SKM-1 (cell line): ENCODE measurements around the gene USP53.
"Not testable (repeated sequence)": the region's sequence is repeated elsewhere in the genome, so short reads cannot be mapped to it uniquely, and the experiment has no call there.

Source experiments
- DNase-seq: peaks from one replicate; lab custom pipeline; 2025; ENCODE audit not compliant: unreplicated experiment; lab: John Stamatoyannopoulos, UW

Gene USP53

DNA sequence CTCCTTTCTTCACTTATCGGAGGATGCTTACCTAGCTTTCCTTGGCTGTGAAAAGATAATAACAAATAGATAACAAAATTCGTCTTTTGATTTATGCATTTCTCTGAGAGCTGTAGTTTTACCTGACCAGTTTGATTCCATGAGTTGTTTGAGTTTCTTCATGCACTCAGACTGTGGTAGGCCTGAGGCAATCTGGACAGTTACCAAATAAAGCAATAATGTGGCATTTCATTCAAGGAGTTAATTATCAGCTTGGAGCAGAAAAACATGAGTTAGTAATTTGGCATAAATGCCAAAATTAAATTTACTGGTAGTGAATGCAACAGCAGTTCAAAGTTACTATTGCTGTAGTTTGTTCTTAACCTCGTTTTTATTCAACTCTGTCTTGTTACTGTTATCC lies 56.0 kb downstream of the USP53 start:
- DNase-seq = no peak

DNA sequence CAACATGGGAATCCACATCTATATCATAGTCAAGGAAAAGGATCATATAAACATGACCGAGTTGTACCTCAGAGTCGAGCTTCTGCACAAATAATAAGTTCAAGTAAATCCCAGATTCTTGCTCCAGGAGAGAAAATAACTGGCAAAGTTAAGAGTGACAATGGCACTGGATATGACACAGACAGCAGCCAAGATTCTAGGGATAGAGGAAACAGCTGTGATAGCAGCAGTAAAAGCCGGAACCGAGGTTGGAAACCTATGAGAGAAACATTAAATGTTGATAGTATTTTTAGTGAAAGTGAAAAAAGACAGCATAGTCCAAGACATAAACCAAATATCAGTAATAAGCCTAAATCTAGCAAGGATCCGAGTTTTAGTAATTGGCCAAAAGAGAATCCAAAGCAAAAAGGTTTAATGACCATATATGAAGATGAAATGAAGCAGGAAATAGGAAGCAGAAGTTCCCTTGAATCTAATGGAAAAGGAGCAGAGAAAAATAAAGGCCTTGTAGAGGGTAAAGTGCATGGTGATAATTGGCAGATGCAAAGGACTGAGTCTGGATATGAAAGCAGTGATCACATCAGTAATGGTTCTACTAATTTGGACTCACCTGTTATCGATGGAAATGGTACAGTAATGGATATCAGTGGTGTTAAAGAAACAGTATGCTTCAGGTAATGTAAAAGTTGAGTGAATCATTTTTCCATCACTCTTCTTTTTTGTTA lies 59.0 kb downstream of the USP53 start:
- no peak for DNase-seq

DNA sequence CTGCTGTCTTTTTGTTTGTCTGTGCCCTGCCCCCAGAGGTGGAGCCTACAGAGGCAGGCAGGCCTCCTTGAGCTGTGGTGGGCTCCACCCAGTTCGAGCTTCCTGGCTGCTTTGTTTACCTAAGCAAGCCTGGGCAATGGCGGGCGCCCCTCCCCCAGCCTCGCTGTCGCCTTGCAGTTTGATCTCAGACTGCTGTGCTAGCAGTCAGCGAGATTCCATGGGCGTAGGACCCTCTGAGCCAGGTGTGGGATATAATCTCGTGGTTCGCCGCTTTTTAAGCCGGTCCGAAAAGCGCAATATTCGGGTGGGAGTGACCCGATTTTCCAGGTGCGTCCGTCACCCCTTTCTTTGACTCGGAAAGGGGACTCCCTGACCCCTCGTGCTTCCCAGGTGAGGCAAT lies 67.0 kb downstream of the USP53 start:
- not testable (repeated sequence) for DNase-seq

GRCh38 chr4:119279945-119280344 lies 67.4 kb downstream of the USP53 start:
- DNase-seq = not testable (repeated sequence)

GRCh38 chr4:119281393-119281792 lies 68.9 kb downstream of the USP53 start:
- no peak for DNase-seq

DNA sequence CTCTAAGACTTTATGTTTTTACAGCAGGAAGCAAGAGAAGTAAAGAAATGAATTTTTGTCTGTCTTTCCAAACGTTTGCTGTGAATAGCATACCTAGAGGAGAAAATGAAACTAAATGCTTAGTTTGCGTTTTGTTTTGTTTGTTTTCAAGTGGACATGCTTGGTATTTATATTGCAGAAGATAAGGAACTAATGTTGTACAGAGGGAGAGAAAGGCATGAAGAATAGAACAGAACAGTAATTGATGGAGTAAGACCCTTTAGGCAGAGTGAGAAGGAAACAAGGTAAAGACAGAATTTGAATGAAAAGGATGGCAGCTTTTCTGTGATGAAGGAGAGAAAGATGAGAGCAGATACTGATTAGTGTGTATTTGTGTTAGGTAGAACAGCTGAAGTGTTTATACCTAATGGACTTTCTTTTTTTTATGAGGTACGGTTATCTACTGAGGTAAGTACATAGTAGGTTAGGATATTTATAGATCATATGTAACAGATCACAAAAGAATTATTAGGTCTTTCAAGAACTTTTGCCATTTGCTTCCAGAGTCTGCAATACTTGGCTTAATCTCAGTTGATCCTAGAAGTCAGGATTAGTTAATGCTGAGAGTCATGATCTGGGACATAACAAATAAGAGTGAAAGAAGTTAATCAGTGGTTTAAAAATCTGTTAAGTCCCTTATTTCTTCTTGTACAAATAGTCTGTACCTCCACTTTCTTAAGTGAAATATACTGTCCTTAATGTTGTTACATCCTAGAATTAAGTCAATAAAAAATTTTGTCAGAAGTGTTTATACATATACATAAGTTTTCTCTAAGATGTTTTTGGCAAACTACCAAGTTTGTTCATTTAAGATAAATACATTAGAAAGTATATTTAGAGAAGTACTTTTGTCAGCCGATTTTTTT lies 72.6 kb downstream of the USP53 start:
- no peak for DNase-seq

DNA sequence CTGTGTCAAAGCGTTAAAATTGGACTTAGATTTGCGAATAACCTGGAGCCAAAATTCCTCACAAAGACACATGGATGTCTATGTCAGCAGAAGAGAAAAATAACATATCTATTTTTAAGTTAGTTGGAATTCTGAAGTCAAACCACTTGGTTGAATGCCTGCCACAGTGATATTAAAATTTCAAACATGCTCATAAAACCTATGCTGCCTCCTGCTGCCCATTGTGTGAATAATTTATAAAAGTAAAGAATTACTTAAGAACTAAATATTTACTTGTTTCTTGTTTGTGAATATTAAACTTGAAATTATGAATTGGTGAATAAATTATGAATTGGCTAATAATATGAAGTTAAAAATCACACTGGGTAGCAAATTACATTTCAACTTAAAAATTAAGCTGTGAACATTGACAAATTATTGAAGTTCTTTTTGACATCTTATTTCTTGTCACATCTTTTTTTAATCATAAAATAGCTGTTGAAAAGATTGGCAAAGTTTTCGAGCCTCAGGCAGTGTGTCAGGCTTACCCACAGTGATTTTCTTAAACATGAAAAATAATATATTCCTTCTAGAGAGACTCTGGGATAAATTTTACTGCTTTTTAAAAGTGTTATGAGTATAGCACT lies 74.0 kb downstream of the USP53 start:
- DNase-seq = no peak

GRCh38 chr4:119289313-119289712 lies 76.8 kb downstream of the USP53 start:
- no peak for DNase-seq

DNA sequence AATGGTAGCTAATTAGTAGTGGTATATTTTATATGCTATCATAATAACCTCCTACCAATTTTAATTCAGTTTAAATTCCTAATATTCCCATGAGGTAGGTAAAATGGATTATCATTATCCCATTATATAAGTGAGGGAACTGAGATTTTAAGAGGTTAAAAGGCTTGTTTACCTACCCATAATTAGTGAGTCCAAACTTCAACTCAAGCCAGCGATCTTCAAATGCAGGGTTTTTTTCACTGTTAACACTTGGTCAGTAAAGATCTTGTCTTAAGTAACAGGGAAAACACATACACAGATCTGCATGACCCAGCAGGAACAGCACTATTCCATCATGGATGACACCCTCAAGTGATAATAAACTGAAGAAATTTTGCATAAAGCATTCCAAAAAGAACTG lies 78.1 kb downstream of the USP53 start:
- DNase-seq = no peak

- DNase-seq = no peak
Measured at GRCh38 chr4:119296356-119296755, 83.8 kb downstream of the USP53 start.

- DNase-seq = no peak
Measured at GRCh38 chr4:119297795-119298194, 85.3 kb downstream of the USP53 start.

GRCh38 chr4:119299260-119299671 lies 86.8 kb downstream of the USP53 start:
- DNase-seq = no peak

- no peak for DNase-seq
Measured at GRCh38 chr4:119299741-119300100, 87.2 kb downstream of the USP53 start.

- DNase-seq = no peak
Measured at GRCh38 chr4:119300101-119300978, 87.8 kb downstream of the USP53 start.

DNA sequence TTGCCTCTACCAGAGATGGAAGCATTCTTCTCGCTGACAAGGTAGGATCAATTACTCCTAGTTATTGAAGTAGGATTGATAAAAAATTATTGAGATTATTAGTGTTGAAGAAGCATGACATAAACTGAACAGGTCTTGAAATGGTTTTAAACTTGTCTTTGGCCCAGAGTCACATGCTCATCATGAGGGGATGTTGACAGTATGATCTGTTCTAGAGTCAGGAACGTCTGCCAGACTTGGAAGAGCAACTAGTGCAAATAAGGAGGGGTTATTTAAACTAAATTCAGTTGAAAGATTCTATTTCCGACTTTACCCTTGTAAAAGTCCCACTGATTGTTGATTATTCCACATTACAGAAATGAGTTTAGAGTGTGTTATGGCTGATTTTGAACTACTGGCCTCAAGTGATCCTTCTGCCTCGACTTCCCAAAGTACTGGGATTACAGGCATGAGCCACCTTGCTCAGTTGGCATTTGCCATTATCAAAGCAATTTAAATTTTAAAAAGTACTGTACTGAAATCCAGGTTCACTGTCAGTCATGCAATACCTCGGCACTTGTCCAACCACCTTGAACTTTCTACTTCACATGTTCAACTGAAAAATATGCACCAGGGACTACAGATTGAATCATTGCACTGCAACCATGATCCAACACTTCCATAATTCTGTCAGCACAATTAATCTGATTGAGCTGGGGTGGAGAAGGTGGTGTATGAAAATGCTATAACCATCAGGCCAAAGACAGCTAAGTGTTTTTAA lies 89.7 kb downstream of the USP53 start:
- DNase-seq = no peak

DNA sequence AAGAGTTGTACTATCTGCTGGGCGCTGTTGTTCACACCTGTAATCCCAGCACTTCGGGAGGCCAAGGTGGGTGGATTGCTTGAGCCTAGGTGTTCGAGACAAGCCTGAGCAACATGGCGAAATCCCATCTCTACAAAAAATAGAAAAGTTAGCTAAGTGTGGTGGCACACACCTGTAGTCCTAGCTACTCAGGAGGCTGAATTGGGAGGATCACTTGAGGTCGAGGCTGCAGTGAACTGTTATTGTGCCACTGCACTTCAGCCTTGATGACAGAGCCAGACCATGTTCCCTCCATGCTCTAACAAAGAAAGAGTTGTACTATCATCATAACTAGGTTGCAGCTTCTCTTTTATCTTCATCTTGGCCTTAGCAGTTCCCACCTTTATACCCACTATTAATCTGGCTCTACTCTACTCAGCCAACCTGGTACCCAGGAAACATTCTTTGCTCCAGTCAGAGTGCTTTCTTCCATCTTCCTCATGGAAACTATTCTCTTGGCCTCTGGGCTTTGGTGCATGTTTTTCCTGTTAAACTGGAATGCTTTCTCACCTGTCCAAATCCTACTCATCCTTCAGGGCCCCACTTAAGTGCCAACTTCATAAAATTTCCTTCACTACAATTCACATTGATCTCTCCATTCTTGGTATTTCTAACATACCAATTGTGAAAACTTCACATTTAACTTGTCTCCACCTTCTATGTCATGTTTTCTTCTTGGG lies 91.2 kb downstream of the USP53 start:
- DNase-seq = no peak

DNA sequence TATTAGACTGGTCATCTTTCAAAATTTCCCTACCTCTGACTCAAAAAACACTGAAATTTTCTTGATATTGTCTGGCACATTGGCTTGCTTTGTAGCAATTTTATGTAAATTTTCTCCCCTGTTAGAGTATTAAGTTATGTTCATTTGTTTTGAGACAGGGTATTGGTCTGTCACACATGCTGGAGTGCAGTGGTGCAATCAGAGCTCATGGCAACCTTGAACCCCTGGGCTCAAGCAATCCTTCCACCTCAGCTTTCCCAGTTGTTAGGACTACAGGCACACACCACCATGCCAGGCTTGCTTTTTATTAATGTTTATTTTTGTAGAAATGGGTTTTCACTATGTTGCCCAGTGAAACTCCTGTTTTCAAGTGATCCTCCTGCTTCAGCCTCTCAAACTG lies 91.9 kb downstream of the USP53 start:
- no peak for DNase-seq

DNA sequence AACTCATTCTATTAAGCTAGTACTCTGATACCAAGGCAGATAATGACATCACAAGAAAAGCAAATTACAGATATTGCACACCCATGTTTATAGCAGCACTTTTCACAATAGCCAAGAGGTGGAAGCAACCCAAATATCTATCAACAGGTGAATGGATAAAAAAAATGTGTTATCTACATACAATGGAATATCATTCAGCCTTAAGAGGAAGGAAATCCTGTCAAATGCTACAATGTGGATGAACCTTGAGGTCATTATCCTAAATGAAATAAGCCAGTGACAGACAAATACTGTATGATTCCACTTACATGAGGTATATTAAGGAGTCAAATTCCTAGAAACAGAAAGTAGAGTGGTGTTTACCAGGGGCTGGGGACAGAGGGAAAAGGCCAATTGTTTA lies 95.1 kb downstream of the USP53 start:
- no peak for DNase-seq

GRCh38 chr4:119310826-119311225 lies 98.3 kb downstream of the USP53 start:
- DNase-seq = no peak

GRCh38 chr4:119313237-119313636 lies 100.7 kb downstream of the USP53 start:
- peak; percentile 59 for DNase-seq
